WI38 (cell line): ENCODE results near the gene FAU.
A peak's percentile ranks its signal among the peaks of the same experiment; 100 is the strongest.

ENCODE experiments used
- H3K4me3 ChIP-seq: 2 replicates; pipeline ENCODE4 v1.5.1; 2011; ENCODE audit warnings: low read depth, mild to moderate bottlenecking, control low read depth, low read length
- TF ChIP-seq, protein P1 (sequence below): IDR thresholded peaks from 2 replicates; pipeline ENCODE4 v1.5.1; 2012; ENCODE audit warnings: low read depth, mild to moderate bottlenecking, control low read depth, low read length

FAU gene

DNA sequence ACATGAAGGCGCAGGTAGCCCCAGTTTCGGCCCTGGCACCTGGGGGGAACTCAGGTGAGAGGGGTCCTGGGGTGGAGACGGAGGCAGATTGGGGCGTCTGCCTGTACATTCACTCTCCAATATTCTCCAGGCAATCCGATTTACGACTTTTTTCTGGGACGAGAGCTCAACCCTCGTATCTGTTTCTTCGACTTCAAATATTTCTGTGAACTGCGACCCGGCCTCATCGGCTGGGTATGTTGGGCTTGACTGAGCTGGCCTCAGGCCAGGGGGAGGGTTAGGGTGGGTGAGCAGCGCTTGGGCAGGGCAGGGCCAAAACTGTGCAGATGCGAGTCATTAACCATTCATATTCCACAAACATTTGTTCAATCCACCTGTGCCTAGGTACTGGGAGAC lies 8.6 kb downstream of the FAU start:
- TF ChIP-seq, protein P1, sequence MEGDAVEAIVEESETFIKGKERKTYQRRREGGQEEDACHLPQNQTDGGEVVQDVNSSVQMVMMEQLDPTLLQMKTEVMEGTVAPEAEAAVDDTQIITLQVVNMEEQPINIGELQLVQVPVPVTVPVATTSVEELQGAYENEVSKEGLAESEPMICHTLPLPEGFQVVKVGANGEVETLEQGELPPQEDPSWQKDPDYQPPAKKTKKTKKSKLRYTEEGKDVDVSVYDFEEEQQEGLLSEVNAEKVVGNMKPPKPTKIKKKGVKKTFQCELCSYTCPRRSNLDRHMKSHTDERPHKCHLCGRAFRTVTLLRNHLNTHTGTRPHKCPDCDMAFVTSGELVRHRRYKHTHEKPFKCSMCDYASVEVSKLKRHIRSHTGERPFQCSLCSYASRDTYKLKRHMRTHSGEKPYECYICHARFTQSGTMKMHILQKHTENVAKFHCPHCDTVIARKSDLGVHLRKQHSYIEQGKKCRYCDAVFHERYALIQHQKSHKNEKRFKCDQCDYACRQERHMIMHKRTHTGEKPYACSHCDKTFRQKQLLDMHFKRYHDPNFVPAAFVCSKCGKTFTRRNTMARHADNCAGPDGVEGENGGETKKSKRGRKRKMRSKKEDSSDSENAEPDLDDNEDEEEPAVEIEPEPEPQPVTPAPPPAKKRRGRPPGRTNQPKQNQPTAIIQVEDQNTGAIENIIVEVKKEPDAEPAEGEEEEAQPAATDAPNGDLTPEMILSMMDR = no peak
- no peak overlapping the region for H3K4me3 ChIP-seq

DNA sequence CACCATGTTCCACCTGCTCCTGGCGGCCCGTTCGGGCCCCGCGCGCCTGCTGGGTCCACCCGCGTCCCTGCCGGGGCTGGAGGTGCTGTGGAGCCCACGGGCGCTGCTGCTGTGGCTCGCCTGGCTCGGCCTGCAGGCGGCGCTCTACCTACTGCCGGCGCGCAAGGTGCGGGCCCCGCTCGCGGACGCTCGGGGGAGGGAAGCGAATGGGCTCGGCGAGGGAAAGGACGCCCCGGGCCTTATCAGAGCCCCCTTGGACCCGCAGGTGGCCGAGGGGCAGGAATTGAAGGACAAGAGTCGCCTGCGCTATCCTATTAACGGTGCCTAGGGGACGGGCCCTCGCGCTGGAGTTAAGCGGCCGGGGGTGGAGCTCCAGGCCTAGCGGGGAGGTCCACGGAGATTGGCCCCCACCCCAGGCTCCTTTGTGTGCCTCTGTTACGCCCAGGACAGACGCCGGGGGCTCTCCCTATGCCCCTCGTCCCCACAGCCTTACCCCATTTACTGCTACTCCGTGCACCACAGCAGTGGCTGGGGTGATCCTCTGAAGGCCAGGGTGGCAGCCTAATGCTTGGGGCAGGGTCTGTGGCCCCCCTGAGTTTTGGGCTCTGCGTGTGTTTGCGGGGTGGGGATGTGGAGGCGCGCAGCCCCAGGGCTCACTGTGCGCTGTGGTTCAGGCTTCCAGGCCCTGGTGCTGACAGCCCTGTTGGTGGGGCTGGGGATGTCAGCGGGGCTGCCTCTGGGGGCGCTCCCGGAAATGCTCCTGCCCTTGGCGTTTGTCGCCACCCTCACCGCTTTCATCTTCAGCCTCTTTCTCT lies 9.2 kb downstream of the FAU start:
- TF ChIP-seq, protein P1 = peak; percentile 85

DNA sequence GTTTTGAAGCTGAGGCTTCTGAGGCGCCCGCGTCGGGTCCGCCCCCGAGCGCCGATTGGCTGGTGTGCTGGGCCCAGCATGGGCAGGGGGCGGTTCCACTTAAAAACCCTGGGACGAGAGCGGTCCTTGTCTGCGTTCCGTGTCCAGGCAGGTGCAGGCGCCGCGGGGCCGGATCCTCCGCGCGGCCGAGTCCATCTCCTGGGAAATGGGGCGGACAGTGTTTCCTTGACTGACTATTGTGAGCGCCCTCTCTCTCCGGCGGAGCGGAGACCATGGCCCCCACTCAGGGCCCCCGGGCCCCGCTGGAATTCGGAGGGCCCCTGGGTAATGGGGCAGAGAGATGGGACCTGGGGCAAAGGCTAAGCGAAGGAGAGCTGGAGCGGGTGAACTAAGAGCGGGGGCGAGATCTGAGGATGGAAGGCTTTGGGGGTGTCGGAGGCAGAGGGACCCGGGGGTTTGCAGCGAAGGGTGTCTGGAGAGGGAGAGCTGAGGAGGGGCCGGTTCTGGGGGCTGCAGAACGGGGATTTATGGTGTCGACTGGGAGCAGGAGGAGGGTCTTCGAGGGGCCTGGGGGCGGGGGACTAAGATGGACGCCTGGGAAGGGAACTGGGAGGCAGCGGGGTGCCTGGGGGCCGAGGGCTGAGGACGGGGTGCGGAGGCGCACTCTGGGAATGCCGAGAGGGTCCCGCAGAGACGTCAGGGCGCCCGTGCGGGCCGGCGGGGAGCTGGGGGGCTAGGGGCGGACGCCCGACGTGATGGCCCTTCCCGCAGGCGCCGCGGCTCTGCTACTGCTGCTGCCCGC lies 10.0 kb downstream of the FAU start, which contains the start of gene TM7SF2:
Gene TM7SF2, plus strand, starts transcription at position 129 of the 802 bp plus-strand sequence. Its CDS starts 144 bp downstream, at position 273.
- H3K4me3 ChIP-seq = peak within 1 kb of the TSS; percentile 51
- TF ChIP-seq, protein P1 = no peak

More for the DNA sequence above, 9.2 kb downstream of the FAU start:
- peak overlapping the region; percentile 51 for H3K4me3 ChIP-seq

DNA sequence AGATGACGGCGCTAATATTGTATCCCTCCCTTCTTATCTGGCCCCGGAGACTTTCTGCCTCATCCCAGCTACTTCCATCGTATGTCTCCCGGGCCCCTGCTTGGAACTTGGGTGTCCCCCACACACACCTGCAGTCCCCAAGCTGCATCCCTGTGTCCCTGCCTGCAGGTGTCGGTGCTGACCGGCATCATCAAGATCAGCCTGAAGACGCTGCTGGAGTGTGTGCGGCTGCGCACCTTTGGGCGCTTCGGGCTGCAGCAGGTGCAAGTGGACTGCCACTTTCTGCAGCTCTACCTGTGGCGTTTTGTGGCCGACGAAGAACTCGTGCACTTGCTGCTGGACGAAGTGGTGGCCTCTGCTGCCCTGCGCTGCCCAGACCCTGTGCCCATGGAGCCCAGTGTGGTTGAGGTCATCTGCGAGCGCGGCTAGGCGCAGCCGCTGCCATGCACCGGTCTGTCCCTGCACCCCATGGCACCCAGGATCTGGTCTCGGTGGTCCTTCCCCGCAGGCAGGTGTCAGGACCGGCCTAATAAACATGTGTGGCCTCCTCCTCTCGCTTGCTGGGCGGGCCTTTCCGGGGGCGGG lies 10.7 kb downstream of the FAU start:
- TF ChIP-seq, protein P1 = no peak
- H3K4me3 ChIP-seq = no peak overlapping the region

DNA sequence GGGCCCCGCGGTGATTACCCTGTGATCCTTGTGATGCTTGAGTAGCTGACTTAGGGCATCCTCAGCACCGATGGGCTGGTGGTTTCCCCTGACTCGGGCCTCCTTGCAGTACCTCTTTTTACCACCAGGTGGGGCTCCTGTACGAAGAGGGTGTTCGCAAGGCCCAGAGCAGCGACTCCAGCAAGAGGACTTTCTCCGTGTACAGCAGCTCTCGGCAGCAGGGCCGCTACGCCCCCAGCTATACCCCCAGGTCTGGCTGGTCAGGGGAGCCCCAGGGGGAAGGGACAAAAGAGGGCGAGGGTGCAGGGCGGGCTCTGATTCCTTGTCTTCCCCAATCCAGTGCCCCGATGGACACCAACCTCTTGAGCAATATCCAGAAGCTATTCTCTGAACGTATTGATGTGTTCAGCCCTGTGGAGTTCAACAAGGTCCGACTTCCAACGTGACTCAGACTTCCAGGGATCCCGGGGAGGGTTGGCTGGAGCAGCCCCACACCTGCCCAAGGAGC lies 11.5 kb downstream of the FAU start:
- H3K4me3 ChIP-seq = no peak overlapping the region

DNA sequence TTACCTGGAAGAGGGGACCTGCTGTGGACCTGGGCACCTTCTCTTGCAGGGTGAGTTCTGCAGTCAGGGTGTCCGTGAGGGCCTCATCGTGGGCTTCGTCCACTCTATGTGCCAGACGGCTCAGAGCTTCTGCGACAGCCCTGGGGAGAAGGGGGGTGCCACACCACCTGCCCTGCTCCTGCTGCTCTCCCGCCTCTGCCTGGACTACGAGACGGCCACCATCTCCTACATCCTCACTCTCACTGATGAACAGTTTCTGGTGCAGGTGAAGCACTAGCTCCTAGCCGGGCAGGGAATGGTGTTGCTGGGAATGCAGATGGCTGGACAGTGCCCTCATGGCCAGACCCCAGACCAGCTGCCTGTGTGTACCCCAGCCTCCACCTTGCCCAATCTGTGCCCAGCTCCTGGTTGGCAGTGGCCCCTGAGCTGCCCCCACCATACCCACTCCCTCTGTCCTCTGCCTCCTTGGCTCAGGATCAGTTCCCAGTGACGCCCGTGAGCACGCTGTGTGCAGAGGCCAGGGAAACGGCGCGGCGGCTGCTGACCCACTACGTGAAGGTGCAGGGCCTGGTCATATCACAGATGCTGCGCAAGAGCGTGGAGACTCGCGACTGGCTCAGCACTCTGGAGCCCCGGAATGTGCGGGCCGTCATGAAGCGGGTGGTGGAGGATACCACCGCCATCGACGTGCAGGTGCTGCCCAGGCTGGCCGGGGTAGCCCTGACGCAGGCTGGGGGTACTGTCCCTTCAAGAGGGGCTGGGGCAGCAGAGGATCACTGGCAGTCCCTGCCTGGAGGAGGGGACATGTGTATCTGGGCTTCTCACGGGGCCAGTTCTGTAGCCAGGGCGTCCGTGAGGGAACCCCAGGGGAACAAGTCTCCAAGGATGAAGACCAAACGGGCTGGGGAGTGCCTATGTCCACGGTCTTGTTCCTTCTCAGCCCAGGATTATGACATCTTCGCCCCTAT lies 12.4 kb downstream of the FAU start:
- H3K4me3 ChIP-seq = no peak overlapping the region
- TF ChIP-seq, protein P1 = no peak

More for the DNA sequence above, 11.5 kb downstream of the FAU start:
- TF ChIP-seq, protein P1 = peak; percentile 99
